ENCODE results near the gene NACA2. TPM values are rescaled to one million over a fixed set of nuclear protein-coding genes. Genes with fewer than 3 reads are reported as not detected.
A peak's percentile ranks its signal among the peaks of the same experiment; 100 is the strongest.

The NACA2 gene
- total RNA-seq, 1 experiment from 2014 or later = not detected

DNA sequence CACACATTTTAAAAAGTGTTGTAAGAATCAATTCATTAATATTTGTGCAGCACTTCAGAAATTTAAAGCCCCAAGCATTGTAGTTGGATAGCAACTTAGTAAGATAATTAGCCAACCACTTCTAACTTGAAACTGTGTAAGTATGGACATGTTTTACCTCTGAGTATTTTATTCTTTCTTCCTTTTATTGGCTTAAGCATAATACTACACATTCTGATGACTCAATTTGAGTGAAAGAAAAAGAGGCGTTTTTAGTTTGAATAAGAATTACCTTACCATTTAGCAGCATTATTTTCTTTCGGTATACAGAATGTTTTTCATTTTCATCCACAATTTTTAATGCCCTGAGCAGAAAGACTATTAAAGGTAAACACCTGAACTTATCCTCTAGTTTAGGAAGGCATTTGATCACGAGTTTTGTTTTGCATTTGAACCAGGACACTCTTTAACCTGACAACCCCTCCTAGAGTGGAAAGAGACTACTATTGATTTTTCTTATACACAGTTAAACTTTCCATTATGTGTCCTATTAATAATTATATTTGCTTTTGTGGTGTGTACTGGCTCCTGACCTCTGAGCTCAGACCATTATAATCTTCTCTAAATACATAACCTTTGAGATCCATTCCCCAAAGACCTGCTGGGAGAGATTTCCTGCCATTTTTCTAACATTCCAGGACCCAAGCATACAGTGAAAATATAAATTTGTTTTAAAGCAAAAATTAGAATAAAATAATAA lies 9.2 kb downstream of the NACA2 start:
- no peaks in the 10 kb centered on the region for H3F3A ChIP-seq (ENCODE audit: low read length, unreplicated experiment)
- no peak for TF ChIP-seq CTCF (conservative IDR thresholded peaks at IDR 0.05; ENCODE audit: low read depth, low read length)
- no peak for TF ChIP-seq EZH2 (IDR thresholded peaks at IDR 0.05; ENCODE audit: low read length, unreplicated experiment)
- no peak for TF ChIP-seq EZH2phosphoT487 (IDR thresholded peaks at IDR 0.05; ENCODE audit: borderline replicate concordance, low read length)
- ChIA-PET POLR2A (ENCODE audit: unreplicated experiment) (no interaction called here), CTCF (interaction anchor here (1.1 kb wide), 1 partner anchor 170 kb away, joined by 3 read pairs; no protein-coding TSS in a partner anchor)
- peak overlapping the region; percentile 3 for H3K4me3 ChIP-seq (ENCODE audit: low read length)
- H3K79me2 ChIP-seq (ENCODE audit: low read length) = no peaks in the 10 kb centered on the region
- peak; percentile 74 for ATAC-seq
- H3K9me3 ChIP-seq (ENCODE audit: low read length) = no peaks in the 10 kb centered on the region
- H3K4me1 ChIP-seq (ENCODE audit: insufficient read depth, low read length) = peaks cover 30% of the 10 kb centered on the region
- H3K27ac ChIP-seq (ENCODE audit: low read length) = peak overlapping the region; percentile 31
- no peaks in the 10 kb centered on the region for H3K36me3 ChIP-seq (ENCODE audit: low read depth, low read length)
- H2AFZ ChIP-seq (ENCODE audit: low read length) = peak overlapping the region; percentile 5
- peak; percentile 53 for DNase-seq
- H3K4me2 ChIP-seq (ENCODE audit: low read length) = peak overlapping the region; percentile 63
- H3K9me2 ChIP-seq (replicated peaks; ENCODE audit: low read length) = no peaks in the 10 kb centered on the region
- no peaks in the 10 kb centered on the region for H3K27me3 ChIP-seq (ENCODE audit: low read length)
- no peak overlapping the region for H3K9ac ChIP-seq (ENCODE audit: low read length)
- no TSS peak for BruUV-seq (replicated peaks)
- no peaks in the 10 kb centered on the region for H4K20me1 ChIP-seq (ENCODE audit: low read length)
- intact Hi-C loops (cut with micrococcal nuclease) = loop anchor here (1.0 kb wide), 1 partner anchor 14 kb away; no protein-coding TSS in a partner anchor

GRCh38 chr17:61580502-61580901 lies 10.5 kb downstream of the NACA2 start:
- H3F3A ChIP-seq (ENCODE audit: low read length, unreplicated experiment) = no peaks in the 10 kb centered on the region
- BruUV-seq (replicated peaks) = no TSS peak
- H3K9ac ChIP-seq (ENCODE audit: low read length) = no peak overlapping the region
- H3K9me3 ChIP-seq (ENCODE audit: low read length) = no peaks in the 10 kb centered on the region
- ChIA-PET CTCF (interaction anchor here (0.5 to 1.0 kb wide), 6 partner anchors 12 to 256 kb away, joined by 3 to 16 read pairs (median 5); no protein-coding TSS in a partner anchor), POLR2A (ENCODE audit: unreplicated experiment) (interaction anchor here (0.5 to 0.6 kb wide), 4 partner anchors 12 to 685 kb away, joined by 3 to 15 read pairs (median 10); no protein-coding TSS in a partner anchor)
- peak; percentile 2 for ATAC-seq
- peak overlapping the region; percentile 10 for H3K27ac ChIP-seq (ENCODE audit: low read length)
- H3K4me1 ChIP-seq (ENCODE audit: insufficient read depth, low read length) = peaks cover 40% of the 10 kb centered on the region
- no peaks in the 10 kb centered on the region for H4K20me1 ChIP-seq (ENCODE audit: low read length)
- intact Hi-C loops (cut with micrococcal nuclease) = no loop called here
- no peaks in the 10 kb centered on the region for H3K27me3 ChIP-seq (ENCODE audit: low read length)
- TF ChIP-seq CTCF (conservative IDR thresholded peaks at IDR 0.05; ENCODE audit: low read depth, low read length) = no peak
- TF ChIP-seq EZH2phosphoT487 (IDR thresholded peaks at IDR 0.05; ENCODE audit: borderline replicate concordance, low read length) = no peak
- TF ChIP-seq EZH2 (IDR thresholded peaks at IDR 0.05; ENCODE audit: low read length, unreplicated experiment) = no peak
- H3K9me2 ChIP-seq (replicated peaks; ENCODE audit: low read length) = no peaks in the 10 kb centered on the region
- H3K4me3 ChIP-seq (ENCODE audit: low read length) = no peak overlapping the region
- 0 out of 2 replicates have a peak overlapping the region, but pooled peaks have one; percentile 8 for H2AFZ ChIP-seq (ENCODE audit: low read length)
- no peak for DNase-seq
- H3K36me3 ChIP-seq (ENCODE audit: low read depth, low read length) = no peaks in the 10 kb centered on the region
- H3K4me2 ChIP-seq (ENCODE audit: low read length) = peak overlapping the region; percentile 63
- no peaks in the 10 kb centered on the region for H3K79me2 ChIP-seq (ENCODE audit: low read length)

- Histone ChIP-seq H3K4me3 (ENCODE audit: low read length) (no peak overlapping the region), H3K4me1 (ENCODE audit: insufficient read depth, low read length) (peaks cover 46% of the 10 kb centered on the region), H3K9me3 (ENCODE audit: low read length) (no peaks in the 10 kb centered on the region), H3K79me2 (ENCODE audit: low read length) (no peaks in the 10 kb centered on the region), H3K27ac (ENCODE audit: low read length) (peak overlapping the region; percentile 10), H3K9ac (ENCODE audit: low read length) (no peak overlapping the region), H3K4me2 (ENCODE audit: low read length) (no peak overlapping the region; the same call in 1 of the 2 replicates), H3F3A (ENCODE audit: low read length, unreplicated experiment) (peaks cover 5% of the 10 kb centered on the region), H3K27me3 (ENCODE audit: low read length) (no peaks in the 10 kb centered on the region), H2AFZ (ENCODE audit: low read length) (peak overlapping the region; percentile 15; the same call in 1 of the 2 replicates), H3K36me3 (ENCODE audit: low read depth, low read length) (no peaks in the 10 kb centered on the region), H4K20me1 (ENCODE audit: low read length) (no peaks in the 10 kb centered on the region), H3K9me2 (replicated peaks; ENCODE audit: low read length) (no peaks in the 10 kb centered on the region)
- no peak for DNase-seq
- TF ChIP-seq CTCF (conservative IDR thresholded peaks at IDR 0.05; ENCODE audit: low read depth, low read length) = no peak
- BruUV-seq (replicated peaks) = no TSS peak
- ATAC-seq = no peak
- ChIA-PET POLR2A (ENCODE audit: unreplicated experiment) (no interaction called here), CTCF (no interaction called here)
- intact Hi-C loops (cut with micrococcal nuclease) = no loop called here
Measured at GRCh38 chr17:61579961-61580360, 11.1 kb downstream of the NACA2 start.
